Uterus (tissue), 4 donors: Measurements from ENCODE around the gene ATP2C2. TPM values are rescaled to one million over a fixed set of nuclear protein-coding genes. Genes with fewer than 3 reads are reported as not detected.

ENCODE experiments used
- DNase-seq, 2 donors: peaks; one replicate each; pipeline ENCODE4 v3.0.0-alpha.2; 2019 to 2020
- H3K27ac ChIP-seq, 2 donors: fragments of 200-600 bp; sonication (generic); 1 replicate in 1 of 2; 2 replicates in 1 of 2; pipeline ENCODE4 v1.5.1; 2016 to 2018
- H3K27me3 ChIP-seq, 2 donors: fragments of 200-600 bp; sonication (generic); one replicate each; pipeline ENCODE4 v1.5.1; 2018 to 2019; ENCODE audit warnings: control low read depth in 1 of 2
- H3K36me3 ChIP-seq, 2 donors: fragments of 200-600 bp; sonication (generic); one replicate each; pipeline ENCODE4 v1.5.1; 2019; ENCODE audit warnings: control low read depth in 1 of 2
- H3K4me1 ChIP-seq, 2 donors: fragments of 200-600 bp; sonication (generic); one replicate each; pipeline ENCODE4 v1.5.1; 2018 to 2019; ENCODE audit warnings: control low read depth in 1 of 2
- H3K4me3 ChIP-seq, 2 donors: fragments of 200-600 bp; sonication (generic); 1 replicate in 1 of 2; 2 replicates in 1 of 2; pipeline ENCODE4 v1.5.1; 2018 to 2019; ENCODE audit warnings: mild to moderate bottlenecking in 1 of 2
- H3K9me3 ChIP-seq, 2 donors: fragments of 200-600 bp; sonication (generic); one replicate each; pipeline ENCODE4 v1.5.1; 2019; ENCODE audit warnings: control low read depth in 1 of 2
- CTCF ChIP-seq, 4 experiments: fragments of 200-600 bp in 2 of 4; fragments of 450-650 bp in 2 of 4; sonication (generic) in 2 of 4; IDR thresholded peaks; one replicate each; pipeline ENCODE4 v1.5.1; 2016 to 2019; ENCODE audit warnings: antibody characterized with exemption in 4 of 4, mild to moderate bottlenecking in 2 of 4, moderate library complexity in 1 of 4
- POLR2A ChIP-seq, 2 donors: fragments of 450-650 bp; IDR thresholded peaks; one replicate each; pipeline ENCODE4 v1.6.1; 2016; ENCODE audit warnings: antibody characterized with exemption in 2 of 2, mild to moderate bottlenecking in 1 of 2, moderate library complexity in 1 of 2
- intact Hi-C: fragments of 100-400 bp; cut with DNase I; formaldehyde crosslinking; loops from one replicate; pipeline ENCODE4 v1.15.1; 2023; ENCODE audit warnings: low total_unique reads
- total RNA-seq, 4 donors: library from RNA; depleted of rRNA in 3 of 4; stranded (reverse); fragments of >200 nt in 3 of 4; gene quantifications; one replicate each; pipeline versions ENCODE4 v1.1.0 to v1.2.4, GENCODE V29; 2014 to 2023
- donor health status: DM: yes; HTN: yes; CAD: no.

The ATP2C2 gene
- total RNA-seq, 4 donors from 2014 or later: 0.51 to 1.8 (median 0.84) TPM

- peak in 1 of 2 donors; percentile 6 for DNase-seq
- TF ChIP-seq POLR2A (IDR thresholded peaks at IDR 0.05) (no peak), CTCF (IDR thresholded peaks at IDR 0.05) (no peak)
- intact Hi-C loops: no loop called here
These were observed 92.2 kb downstream of the ATP2C2 start for GRCh38 chr16:84460406-84461028.

GRCh38 chr16:84461029-84461412 is 92.7 kb downstream of the ATP2C2 start:
- Histone ChIP-seq H3K4me3 (no peak overlapping the region), H3K27ac (no peak overlapping the region), H3K4me1 (no peaks in the 10 kb centered on the region), H3K27me3 (no peaks in the 10 kb centered on the region), H3K36me3 (no peaks in the 10 kb centered on the region), H3K9me3 (no peaks in the 10 kb centered on the region)
- intact Hi-C loops: no loop called here
- TF ChIP-seq CTCF (IDR thresholded peaks at IDR 0.05) (no peak), POLR2A (IDR thresholded peaks at IDR 0.05) (no peak)
- no peak for DNase-seq

More at GRCh38 chr16:84460406-84461028, 92.2 kb downstream of the ATP2C2 start:
- Histone ChIP-seq H3K27me3 (no peaks in the 10 kb centered on the region), H3K4me3 (no peak overlapping the region), H3K9me3 (no peaks in the 10 kb centered on the region), H3K4me1 (no peaks in the 10 kb centered on the region), H3K27ac (no peak overlapping the region), H3K36me3 (no peaks in the 10 kb centered on the region)

- peak in 1 of 2 donors; percentile 11 for DNase-seq
- H3K4me3 ChIP-seq: no peak overlapping the region
- no peak for TF ChIP-seq POLR2A (IDR thresholded peaks at IDR 0.05)
- no peak for TF ChIP-seq CTCF (IDR thresholded peaks at IDR 0.05)
- H3K9me3 ChIP-seq: peaks cover 0 to 1% of the 10 kb centered on the region in 2 donors
- peaks cover 0 to under 1% of the 10 kb centered on the region in 2 donors for H3K36me3 ChIP-seq
- H3K27ac ChIP-seq: no peak overlapping the region
- no peaks in the 10 kb centered on the region for H3K4me1 ChIP-seq
- intact Hi-C loops: no loop called here
- H3K27me3 ChIP-seq: no peaks in the 10 kb centered on the region
These were observed 93.3 kb downstream of the ATP2C2 start for GRCh38 chr16:84461413-84462295.

GRCh38 chr16:84462296-84463210 is 94.2 kb downstream of the ATP2C2 start:
- H3K36me3 ChIP-seq: peaks cover 0 to 4% of the 10 kb centered on the region in 2 donors
- no peaks in the 10 kb centered on the region for H3K27me3 ChIP-seq
- DNase-seq: peak in 1 of 2 donors; percentile 4
- no peaks in the 10 kb centered on the region for H3K4me1 ChIP-seq
- intact Hi-C loops: no loop called here
- TF ChIP-seq POLR2A (IDR thresholded peaks at IDR 0.05) (no peak), CTCF (IDR thresholded peaks at IDR 0.05) (no peak)
- H3K9me3 ChIP-seq: peaks cover 0 to 7% of the 10 kb centered on the region in 2 donors
- no peak overlapping the region for H3K4me3 ChIP-seq
- no peak overlapping the region for H3K27ac ChIP-seq
